ENCODE data around the gene TM9SF1. TPM values are rescaled to one million over a fixed set of nuclear protein-coding genes. Genes with fewer than 3 reads are reported as not detected.

Gene TM9SF1
- total and polyA plus RNA-seq, 10 of the 15 experiments (the other 5 are each of a cell fraction or from before 2014, with no cell fraction given): 7.2 to 39.2 (median 17.6) TPM

- RAD21 ChIA-PET (ENCODE audit: unreplicated experiment): interaction anchor here (0.7 to 2.1 kb wide), 2 partner anchors 11 to 70 kb away, joined by 3 to 11 read pairs; partner anchors contain the start of genes IRF9 and TINF2
- H3K4me1 ChIP-seq (ENCODE audit: control insufficient read depth, insufficient read depth, low read length): peaks cover 14% of the 10 kb centered on the region
- FAIRE-seq (no peak), ATAC-seq (peak; percentile 34), DNase-seq (ENCODE audit: low read depth, low spot score) (no peak)
- SMC1A ChIA-PET (ENCODE audit: uncharacterized antibody, unreplicated experiment): interaction anchor here (0.5 to 1.3 kb wide), 3 partner anchors 11 to 28 kb away, joined by 3 to 5 read pairs (median 4); partner anchors contain the start of gene TINF2
- TSS peak; percentile 79 for BruUV-seq (replicated peaks)
- intact Hi-C loops (cut with micrococcal nuclease; ENCODE audit: unreplicated experiment) (loop anchor here (1.0 kb wide), 2 partner anchors 11 to 18 kb away; partner anchors contain the start of genes CHMP4A and TINF2), in situ Hi-C loops (cut with MboI) (no loop called here)
- H3K9me3 ChIP-seq (replicated peaks; ENCODE audit: control insufficient read depth, insufficient read depth, low read length): no peaks in the 10 kb centered on the region
- peak overlapping the region; percentile 87 for H3K4me3 ChIP-seq
- peaks cover 0 to 18% of the 10 kb centered on the region in 2 experiments; a peak in 2 of 4 replicates for H3K36me3 ChIP-seq (ENCODE audit: control insufficient read depth in 2 of 2, insufficient read depth in 2 of 2, low read length in 1 of 2)
- peaks cover 36% of the 10 kb centered on the region for H3K79me2 ChIP-seq (ENCODE audit: control insufficient read depth, insufficient read depth, low read length)
- TF ChIP-seq HDGF (IDR thresholded peaks at IDR 0.05) (no peak), SMARCA5 (IDR thresholded peaks at IDR 0.05) (no peak), MXI1 (IDR thresholded peaks at IDR 0.05; ENCODE audit: low read depth, low read length) (0 out of 2 replicates have a peak, but pooled peaks have one; percentile 7), YBX1 (IDR thresholded peaks at IDR 0.05) (no peak), MLLT1 (IDR thresholded peaks at IDR 0.05) (0 out of 2 replicates have a peak, but pooled peaks have one; percentile 64), MYB (IDR thresholded peaks at IDR 0.05; ENCODE audit: borderline replicate concordance, low read depth, low read length) (no peak)
- 16% methylated on average over 23 of the region's 23 CpGs for WGBS (ENCODE audit: insufficient coverage, insufficient replicate concordance, low lambda C conversion rate, missing lambda C conversion rate)
- H2AFZ ChIP-seq (ENCODE audit: control insufficient read depth, low read depth, low read length): peak overlapping the region; percentile 91
- CTCF ChIA-PET: interaction anchor here (0.6 to 1.0 kb wide), 3 partner anchors 11 to 66 kb away, joined by 3 read pairs; partner anchors contain the start of gene TINF2
- POLR2A ChIA-PET: interaction anchor here (0.5 to 1.9 kb wide), 7 partner anchors 16 to 714 kb away, joined by 3 to 9 read pairs (median 5); partner anchors contain the start of gene CHMP4A
- peak overlapping the region; percentile 92 for H3K9ac ChIP-seq (ENCODE audit: control insufficient read depth, insufficient read depth, low read length)
- peak overlapping the region; percentile 84 for H3K27ac ChIP-seq (ENCODE audit: control insufficient read depth, insufficient read depth)
- no peaks in the 10 kb centered on the region for H3K27me3 ChIP-seq (replicated peaks in 1 of 2; ENCODE audit: control insufficient read depth in 2 of 2, insufficient read depth in 2 of 2, low read length in 1 of 2)
- H3K4me2 ChIP-seq (ENCODE audit: control insufficient read depth, insufficient read depth): peak overlapping the region; percentile 97
- no peaks in the 10 kb centered on the region for H4K20me1 ChIP-seq (ENCODE audit: control insufficient read depth, insufficient read depth)
These were observed 36.3 kb upstream of the TM9SF1 start for GRCh38 chr14:24231263-24232120.

All from GM12878 (cell line).